Stimulated activated CD4-positive, alpha-beta T cell treated with anti-CD3 and anti-CD28 coated beads, Interleukin-2, amount 100 ng/mL, for 24 hours (primary cell): ENCODE results near the gene PCED1A.

Experiments
- DNase-seq, 2 donors: peaks; one replicate each; pipeline ENCODE4 v3.0.0-alpha.2; 2020

The PCED1A gene

GRCh38 chr20:2840138-2840966 lies at the start of gene PCED1A, which contains the start of gene VPS16:
TSS of gene PCED1A (minus strand) at chr20:2840655. CDS start at chr20:2839912, 743 bp downstream.
TSS of gene VPS16 (plus strand) at chr20:2840745. CDS start at chr20:2840775, 30 bp downstream.
- DNase-seq = peak; percentile 91

GRCh38 chr20:2889797-2890196 lies 49.3 kb upstream of the PCED1A start:
- DNase-seq = no peak

GRCh38 chr20:2889209-2889608 lies 48.8 kb upstream of the PCED1A start:
- no peak for DNase-seq

GRCh38 chr20:2888224-2888955 lies 47.9 kb upstream of the PCED1A start:
- DNase-seq = no peak

- DNase-seq = no peak
These were observed 47.3 kb upstream of the PCED1A start for GRCh38 chr20:2887715-2888114.

GRCh38 chr20:2883726-2884637 lies 43.5 kb upstream of the PCED1A start:
- DNase-seq = no peak

- no peak for DNase-seq
These were observed 40.2 kb upstream of the PCED1A start for GRCh38 chr20:2880650-2881049.

GRCh38 chr20:2879146-2879545 lies 38.7 kb upstream of the PCED1A start:
- no peak for DNase-seq

- no peak for DNase-seq
These were observed 38.1 kb upstream of the PCED1A start for GRCh38 chr20:2878515-2878914.

- DNase-seq = no peak
These were observed 35.3 kb upstream of the PCED1A start for GRCh38 chr20:2875690-2876203.

- DNase-seq = peak; percentile 28
These were observed 34.0 kb upstream of the PCED1A start for GRCh38 chr20:2874456-2874855.

- DNase-seq = peak; percentile 62 to 65
These were observed 33.2 kb upstream of the PCED1A start for GRCh38 chr20:2873747-2874041.

GRCh38 chr20:2873010-2873746 lies 32.7 kb upstream of the PCED1A start, which contains the start of gene PTPRA:
TSS of gene PTPRA (plus strand) at chr20:2873481. CDS start at chr20:2964278, 90,797 bp downstream.
- peak; percentile 91 to 93 for DNase-seq

- peak; percentile 82 to 84 for DNase-seq
These were observed 32.1 kb upstream of the PCED1A start for GRCh38 chr20:2872459-2873009.

GRCh38 chr20:2871661-2872458 lies 31.4 kb upstream of the PCED1A start:
- peak; percentile 39 to 54 for DNase-seq

- DNase-seq = no peak
These were observed 30.6 kb upstream of the PCED1A start for GRCh38 chr20:2871111-2871465.

- no peak for DNase-seq
These were observed 28.9 kb upstream of the PCED1A start for GRCh38 chr20:2869381-2869780.

- no peak for DNase-seq
These were observed 26.8 kb upstream of the PCED1A start for GRCh38 chr20:2867081-2867864.

GRCh38 chr20:2866236-2866635 lies 25.8 kb upstream of the PCED1A start:
- DNase-seq = no peak

- peak; percentile 46 to 59 for DNase-seq
These were observed 25.2 kb upstream of the PCED1A start for GRCh38 chr20:2865630-2866029.
